HG02642 (cell line): Measurements from ENCODE around the gene LIPC.

Experiments used
- ATAC-seq: cut with Tn5 transposase; IDR thresholded peaks from one replicate; pipeline ENCODE4 v1.9.1; 2021; ENCODE audit warnings: mild to moderate bottlenecking; ENCODE audit not compliant: unreplicated experiment, poor library complexity

LIPC gene

DNA sequence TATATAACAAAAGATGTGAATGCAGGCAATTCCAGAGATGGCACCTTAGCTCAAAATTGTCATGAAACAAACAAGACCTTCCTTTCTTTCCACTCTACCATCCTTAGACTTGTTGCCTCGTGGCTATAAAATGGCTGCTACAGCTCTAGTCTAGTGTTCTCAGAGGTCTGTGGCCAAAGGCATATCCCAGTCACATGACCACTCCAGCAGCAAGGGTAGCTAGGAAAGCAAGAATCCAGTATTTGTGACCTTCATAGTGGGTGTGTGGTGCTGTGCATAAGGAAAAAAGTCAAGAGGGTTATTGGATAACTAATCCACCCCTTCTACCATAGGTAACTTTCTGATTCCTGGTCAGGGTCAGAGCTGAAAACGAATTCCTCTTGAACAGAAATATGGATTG, 27.1 kb upstream of the LIPC start:
- no peak for ATAC-seq

DNA sequence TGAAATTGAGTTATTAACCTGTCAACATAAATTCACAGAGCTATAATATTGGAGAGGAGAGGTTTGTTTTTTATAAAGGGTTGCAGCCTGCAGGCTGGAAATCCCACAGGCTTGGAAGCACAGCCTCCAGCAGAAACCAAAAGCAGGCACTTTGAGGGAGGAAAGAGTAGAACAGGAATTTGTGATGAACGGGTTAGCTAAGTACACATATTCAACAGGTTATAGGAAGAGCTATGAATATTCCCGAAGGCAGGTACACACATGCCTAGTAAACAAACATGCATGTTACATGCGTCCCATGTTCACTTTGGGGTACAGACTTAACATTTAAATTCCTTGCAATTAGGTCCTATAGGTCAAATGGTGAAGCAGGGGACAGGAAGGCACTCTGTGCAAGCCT, 25.9 kb upstream of the LIPC start:
- no peak for ATAC-seq

DNA sequence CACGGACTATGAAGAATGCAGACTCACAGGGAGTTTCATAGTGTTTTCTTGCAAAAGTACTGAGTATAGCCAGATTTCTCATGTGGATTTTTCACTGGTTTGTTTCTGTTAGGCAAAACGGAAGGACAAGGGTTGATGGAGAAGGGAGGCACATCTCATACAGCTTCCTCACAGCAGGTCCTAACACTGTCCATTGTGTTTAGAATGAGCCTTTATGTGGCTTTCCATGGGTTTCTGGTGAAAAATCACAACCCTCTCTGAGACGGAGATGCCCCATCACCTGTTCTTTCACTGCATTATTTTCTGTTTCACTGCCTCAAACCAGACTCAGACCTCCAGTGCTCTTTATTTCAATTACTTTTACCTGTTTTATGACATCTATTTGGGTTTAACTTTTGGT, 25.0 kb upstream of the LIPC start:
- ATAC-seq: no peak

DNA sequence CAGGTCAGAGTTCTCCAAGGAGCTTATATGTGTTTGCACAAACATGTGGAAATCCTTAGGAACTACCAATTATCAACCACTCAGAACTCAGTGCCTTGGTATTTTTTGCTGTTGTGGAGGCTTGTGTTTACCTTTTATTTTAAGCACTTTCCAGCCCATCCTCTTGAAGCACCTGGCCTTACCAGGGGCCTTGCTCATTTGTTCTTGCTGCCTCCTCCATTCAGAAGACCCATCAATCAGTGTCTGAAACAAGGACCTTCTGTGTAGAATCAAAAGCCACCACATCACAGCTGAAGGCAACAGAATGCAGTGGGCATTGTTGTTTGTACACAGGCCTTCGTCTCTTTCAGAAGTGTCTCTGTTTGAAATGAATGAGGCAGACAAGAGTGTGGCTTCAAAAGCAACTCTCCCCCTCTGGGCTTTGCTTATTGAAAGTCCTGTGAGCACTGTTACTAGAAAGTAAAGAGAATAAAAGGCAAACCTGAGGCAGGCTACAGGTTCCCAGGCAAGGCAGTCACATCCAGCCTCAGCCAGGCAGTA, 24.5 kb upstream of the LIPC start:
- no peak for ATAC-seq

DNA sequence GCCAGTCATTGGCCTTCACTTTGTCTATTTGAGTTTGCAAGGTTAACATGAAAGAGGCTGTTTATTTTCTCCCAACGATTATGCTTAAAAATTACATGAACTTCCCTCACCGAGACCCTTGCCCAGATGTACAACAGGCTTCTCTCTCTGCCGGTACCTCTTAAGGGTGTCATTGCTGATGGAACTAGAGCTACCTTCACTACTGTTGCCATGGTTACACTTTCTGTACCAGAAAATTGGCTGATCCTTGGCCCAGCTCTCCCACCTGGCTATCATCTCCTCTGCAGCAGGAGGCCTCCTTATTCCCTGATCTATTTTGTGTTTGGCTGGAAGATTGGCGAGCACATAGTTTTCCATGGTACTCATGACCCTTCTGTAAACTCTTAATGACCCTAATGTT, 24.0 kb upstream of the LIPC start:
- ATAC-seq: no peak

DNA sequence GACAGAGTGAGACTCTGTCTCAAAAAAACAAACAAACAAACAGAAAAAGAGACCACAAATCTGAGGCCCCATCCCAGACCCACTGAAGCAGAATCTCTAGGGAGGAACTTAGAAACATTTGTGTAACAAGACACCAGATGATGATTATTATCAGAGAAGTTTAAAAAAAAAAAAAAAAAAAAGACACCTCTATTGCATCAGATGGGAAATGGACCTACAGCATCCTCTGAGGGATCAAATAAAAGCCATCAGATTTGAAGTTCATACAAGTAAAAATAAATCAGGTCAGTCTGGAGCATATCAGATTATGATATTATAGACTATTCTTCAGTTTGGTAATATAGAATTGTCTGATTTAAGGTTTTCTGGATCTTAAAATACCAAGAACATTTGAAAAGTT, 21.9 kb upstream of the LIPC start:
- ATAC-seq: no peak

DNA sequence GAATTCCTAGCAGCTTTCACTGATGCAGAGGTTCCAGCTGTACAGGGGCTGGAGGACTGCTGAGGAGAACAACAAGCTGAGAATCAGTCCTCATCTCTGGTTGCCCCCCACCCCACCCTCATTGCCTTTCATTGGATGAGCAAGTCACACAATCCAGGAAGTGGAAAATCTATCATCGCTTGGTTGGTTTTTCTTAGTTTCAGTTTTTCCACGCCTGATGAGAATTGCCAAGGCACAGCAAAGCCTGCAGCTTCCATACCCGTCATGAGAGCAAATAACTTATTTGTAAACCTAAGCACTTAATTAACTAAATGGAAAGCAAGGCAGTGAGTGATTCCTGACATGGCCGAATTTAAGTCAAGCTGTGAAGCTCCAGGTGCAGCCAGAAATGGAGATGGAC, 21.4 kb upstream of the LIPC start:
- ATAC-seq: no peak

DNA sequence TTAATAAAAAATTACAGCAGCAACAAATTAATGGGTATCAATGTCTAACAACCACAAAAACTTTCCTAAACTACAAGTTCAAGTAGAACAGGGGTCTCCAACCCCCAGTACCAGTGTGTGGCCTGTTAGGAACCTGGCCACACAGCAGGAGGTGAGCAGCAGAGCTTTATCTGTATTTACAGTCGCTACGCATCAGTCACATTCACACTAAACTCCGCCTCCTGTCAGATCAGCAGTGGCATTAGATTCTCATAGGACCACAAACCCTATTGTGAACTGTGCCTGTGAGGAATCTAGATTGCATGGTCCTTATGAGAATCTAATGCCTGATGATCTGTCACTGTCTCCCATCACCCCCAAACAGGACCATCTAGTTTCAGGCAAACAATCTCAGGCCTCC, 18.5 kb upstream of the LIPC start:
- no peak for ATAC-seq

DNA sequence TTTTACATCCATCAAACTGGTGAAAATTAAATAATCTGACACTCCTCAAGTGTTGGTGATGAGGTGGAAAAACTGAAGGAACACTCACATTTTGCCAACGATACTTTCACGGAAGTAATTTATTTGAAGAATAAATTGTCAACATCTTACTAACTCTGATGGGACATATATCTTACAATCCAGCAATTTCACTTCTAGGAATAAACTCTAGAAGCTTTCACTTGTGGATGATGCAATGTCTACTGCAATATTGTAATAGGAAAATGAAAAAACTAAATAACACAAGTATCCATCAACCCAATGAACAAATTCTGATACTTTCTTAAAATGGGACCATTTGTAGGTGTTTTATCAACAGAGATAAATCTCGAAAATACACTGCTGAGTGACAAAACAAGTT, 16.2 kb upstream of the LIPC start:
- no peak for ATAC-seq

DNA sequence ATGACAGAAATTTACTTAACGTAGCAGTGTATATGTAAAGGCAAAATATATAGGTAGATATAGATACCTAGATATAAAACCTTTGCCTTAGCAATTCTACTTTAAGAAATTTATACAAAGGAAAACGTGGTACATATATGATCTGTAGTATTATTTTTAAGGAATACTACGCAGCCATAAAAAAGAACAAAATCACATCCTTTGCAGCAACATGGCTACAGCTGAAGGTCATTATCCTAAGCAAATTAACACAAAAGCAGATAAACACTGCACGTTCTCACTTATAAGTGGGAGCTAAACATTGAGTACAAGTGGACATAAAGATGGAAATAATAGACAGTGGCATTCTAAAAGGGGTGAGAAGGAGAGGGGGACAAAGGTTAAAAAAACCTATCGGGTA, 14.8 kb upstream of the LIPC start:
- ATAC-seq: no peak

DNA sequence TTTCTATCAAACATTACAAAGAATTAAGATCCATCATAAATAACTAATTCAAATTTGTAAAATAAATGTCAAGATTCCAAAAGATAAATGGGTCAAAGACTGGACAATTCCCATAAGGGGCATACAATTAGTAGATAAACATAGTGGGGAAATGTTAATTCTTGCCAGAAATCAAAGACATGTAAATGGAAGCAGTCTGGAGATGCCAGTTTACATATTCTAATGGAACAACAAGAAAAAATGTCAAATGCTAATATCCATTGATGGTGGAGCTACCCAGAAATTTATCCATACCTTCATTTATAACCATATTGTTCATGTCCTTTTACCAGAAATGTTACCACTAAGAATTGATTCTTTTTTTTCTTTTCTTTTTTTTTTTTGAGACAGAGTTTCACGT, 13.7 kb upstream of the LIPC start:
- no peak for ATAC-seq

DNA sequence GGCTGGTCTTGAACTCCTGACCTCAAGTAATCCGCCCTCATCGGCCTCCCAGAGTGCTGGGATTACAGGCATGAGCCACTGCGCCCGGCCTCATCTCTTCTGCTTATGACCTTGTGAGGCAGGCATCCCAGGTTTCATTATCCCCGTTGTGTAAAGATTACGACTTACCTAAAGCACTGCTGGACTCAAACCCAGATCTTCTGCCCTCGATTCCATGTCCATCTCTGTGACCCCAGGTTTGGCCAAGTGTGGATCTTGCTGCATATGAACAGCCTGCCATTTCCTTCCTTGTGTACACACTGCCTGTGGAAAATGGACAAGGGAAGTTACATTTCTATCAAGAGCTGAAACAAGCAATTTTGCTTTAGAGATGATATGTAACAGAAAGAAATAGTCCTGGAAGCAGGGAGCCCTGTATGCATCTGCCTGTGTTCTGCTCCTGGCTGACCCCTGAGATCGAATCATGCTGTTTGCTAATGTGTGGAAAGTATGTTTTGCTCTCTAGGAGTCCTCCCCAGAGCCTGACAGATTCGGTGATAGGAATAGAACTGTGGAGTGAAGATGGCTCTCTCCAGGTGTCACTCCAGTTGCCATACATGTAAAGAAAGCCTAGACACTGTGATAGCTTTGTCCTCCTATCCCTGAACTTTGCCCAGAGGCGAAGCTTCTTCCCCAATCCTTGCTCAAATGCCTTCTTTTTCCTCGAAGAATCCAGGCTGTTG, 11.8 kb upstream of the LIPC start:
- ATAC-seq: no peak

DNA sequence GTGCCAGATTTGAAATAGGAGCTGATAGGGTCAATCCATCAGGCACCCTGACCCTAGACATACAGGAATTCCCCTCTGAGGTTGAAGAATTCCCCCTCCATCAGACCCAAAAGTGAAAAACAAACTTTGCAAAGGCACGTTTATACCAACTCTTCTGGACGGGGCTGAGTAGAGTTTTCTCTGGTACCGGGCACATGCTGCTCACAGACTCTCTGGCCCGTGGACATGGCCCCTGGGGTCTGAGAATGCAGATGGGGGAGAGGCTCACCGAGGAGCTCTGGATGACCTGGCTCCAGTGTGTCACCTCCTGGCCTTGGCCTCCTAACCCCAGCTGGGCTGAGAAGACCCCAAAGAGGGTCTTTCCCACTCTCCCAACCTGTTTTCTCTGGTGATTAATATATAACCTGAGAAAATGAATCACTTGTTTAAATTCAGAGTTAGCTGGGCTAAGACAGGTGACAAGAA, 11.2 kb upstream of the LIPC start:
- ATAC-seq: no peak

DNA sequence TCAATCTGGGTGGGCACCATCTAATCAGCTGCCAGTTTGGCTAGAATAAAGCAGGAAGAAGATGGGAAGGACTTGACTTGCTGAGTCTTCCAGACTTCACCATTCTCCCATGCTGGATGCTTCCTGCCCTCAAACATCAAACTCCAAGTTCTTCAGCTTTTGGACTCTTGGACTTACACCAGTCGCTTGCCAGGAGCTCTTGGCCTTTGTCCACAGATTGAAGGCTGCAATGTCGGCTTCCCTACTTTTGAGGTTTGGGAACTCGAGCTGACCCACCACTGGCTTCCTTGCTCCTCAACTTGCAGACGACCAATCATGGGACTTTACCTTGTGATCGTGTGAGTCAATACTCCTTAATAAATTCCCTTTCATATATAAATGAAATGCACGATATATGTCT, 8.6 kb upstream of the LIPC start:
- no peak for ATAC-seq

DNA sequence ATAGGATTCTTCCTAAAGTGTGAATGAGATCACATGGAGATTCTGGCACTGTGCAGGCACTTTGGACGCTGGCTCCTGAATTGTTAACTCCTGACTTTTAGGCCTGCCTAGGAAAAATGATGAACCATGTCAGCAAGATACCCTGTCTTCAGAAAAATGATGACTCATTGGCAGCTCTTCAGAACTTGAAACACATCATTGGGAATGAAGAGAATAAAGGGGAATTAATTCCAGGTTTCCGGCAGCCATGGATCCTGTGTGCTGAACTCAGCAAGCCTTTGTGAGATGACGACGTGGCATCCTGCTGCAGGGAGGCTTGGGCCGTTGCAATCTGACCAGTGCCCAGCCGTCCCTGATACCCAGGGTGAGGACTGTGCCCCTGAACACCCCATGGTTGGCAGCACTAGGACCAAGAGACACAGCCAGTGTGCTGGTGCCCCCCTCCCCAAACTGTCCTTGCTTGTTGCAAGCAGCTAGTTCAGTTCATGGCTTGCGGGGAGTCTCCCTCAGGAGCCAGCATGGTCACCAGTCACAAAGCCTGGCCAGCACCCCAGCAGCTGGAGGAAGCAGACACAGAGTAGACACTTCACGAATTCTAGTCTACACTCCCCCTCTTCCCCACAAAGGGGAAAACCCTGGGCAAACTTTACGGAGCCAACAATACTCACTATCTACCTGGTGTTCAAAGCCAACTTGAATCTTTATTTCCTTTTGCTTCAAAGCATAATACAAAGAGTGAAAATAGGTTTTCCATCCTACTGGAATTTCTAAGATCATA, 7.8 kb upstream of the LIPC start:
- ATAC-seq: no peak

DNA sequence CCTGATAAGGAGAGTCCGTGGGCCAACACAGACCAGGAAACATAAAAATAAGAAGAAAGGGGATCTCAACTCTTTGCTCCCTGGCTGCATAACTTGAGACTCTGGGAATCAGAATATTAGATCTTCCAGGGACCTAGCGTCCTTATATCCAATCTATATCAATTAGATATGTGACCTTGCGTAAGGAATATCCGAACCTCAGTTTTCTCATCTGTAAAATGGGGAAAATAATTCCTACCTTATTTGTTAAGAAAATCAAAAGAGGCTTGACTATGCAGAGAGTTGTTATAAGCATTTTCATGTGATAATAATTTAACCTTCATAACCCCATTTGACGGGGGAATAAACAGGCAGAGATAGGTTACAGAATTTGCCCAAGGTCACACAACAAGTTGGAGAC, 7.1 kb upstream of the LIPC start:
- no peak for ATAC-seq

DNA sequence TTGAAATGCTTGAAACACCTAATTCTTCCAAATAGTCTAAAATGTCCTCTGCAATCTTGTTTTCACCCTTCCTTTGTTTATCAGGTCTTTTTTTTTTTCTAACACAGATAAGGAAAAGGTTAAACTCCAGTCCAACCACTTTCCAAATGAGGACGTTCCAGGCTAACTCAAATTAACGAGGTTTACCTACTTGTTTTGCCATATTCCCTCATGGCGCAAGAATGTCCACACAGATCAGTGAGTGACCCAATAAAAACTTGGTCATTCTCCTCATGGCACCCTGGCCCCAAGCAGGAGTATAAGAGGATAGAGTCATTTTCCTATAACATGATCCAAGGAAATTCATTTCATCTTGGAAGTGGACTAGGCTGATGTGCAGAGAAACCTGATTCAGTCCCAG, 6.6 kb upstream of the LIPC start:
- no peak for ATAC-seq

DNA sequence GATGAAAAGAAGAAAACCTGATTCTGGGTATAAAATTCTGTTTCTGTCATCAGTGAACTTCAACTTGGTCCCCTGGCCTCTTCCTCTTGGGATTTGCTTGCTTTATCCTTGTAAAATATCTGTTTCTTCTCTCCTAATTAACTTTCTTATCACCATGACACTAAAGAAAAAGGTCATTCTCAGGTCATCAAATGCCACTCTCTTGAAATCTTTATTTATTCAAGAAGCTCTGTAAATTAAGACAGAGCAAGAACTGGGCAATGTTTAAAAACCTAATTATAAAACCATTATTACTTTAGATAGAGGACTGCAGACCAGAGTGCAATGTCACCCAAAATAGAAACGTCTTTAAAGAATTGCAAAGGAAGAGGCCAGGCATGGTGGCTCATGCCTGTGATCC, 6.0 kb upstream of the LIPC start:
- ATAC-seq: no peak

DNA sequence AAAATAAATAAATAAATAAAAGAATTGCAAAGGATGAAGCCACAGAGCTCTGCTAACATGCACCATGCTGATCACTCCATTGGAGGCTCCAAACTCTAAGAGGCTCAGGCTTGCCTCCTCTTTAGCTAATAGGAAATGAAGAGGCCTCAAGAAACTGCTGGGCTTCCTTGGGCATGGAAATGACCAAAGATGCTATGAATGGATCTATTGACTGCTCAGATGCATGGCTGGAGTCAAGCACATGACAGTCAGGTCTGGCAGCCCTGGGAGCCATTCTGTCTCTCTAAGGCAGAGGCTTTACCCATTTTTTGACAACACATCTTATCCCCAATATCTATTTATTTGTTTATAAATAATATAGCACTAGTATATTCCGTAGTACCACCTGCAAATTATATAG, 5.3 kb upstream of the LIPC start:
- ATAC-seq: no peak

DNA sequence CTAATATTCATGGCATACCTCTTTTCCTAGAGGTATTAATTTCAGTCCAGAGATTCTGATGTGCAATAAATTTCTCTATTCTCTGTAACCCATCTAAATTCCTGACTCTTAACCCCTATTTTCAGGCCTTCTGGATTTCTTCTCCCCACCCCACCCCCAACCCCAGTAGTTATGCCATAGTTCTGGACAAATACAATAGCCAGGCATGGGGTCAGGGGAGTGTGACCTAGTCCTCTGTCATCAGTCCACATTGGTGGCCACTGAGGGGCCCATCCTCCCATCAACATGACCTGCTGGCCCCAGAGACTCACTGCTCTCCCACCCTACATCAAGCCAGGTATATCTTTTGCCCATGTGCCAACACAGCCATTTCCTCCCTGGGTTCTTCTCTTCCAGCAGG, 3.8 kb upstream of the LIPC start:
- ATAC-seq: no peak

DNA sequence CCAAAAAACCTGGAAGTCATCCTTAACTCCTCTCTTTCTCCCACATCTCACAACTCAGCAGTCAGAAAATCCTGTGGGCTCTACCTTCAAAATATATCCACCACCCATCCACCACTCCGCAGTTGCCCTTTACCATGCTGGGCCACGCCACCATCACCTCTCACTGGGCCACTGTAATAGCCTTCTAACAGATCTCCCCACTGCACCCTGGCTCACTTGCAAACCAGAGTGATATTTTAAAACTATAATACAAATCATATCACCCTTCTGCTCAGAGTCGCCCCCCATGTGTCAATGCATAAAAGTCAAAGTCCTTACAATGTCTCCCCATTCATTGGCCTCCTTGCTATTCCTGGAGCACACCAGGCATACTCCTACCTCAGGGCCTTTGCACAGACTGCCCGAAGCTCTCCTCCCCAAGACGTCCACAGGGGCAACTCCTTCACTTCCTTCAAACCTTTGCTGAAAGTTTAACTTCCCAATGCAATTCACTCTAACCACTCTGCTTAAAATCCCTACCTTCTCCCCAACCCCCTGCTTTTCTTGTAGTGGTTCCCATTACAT, 1.5 kb upstream of the LIPC start:
- ATAC-seq: no peak
